ENCODE measurements around the gene PHKA2. TPM values are rescaled to one million over a fixed set of nuclear protein-coding genes. Genes with fewer than 3 reads are reported as not detected.

PHKA2 gene
- total and polyA plus RNA-seq, 2 donors (not counting 1 experiment from before 2014, with no cell fraction given), result 7.9 to 8.3 TPM

GRCh38 chrX:18945483-18945882 is 38.4 kb downstream of the PHKA2 start:
- H3K79me2 ChIP-seq (ENCODE audit: control insufficient read depth, insufficient read depth, low read length), result no peaks in the 10 kb centered on the region
- H3K4me3 ChIP-seq (replicated peaks in 1 of 4; ENCODE audit: control extremely low read depth in 1 of 4, insufficient read depth in 1 of 4, low read depth in 3 of 4, low read length in 4 of 4), result no peak overlapping the region
- no peak overlapping the region for H3K27ac ChIP-seq (ENCODE audit: insufficient read depth, low read length)
- no peaks in the 10 kb centered on the region for H3K4me1 ChIP-seq (ENCODE audit: control insufficient read depth, extremely low read depth, insufficient read depth, low read length)
- H4K20me1 ChIP-seq (ENCODE audit: control insufficient read depth, extremely low read depth, insufficient read depth, low read length), result no peaks in the 10 kb centered on the region
- H3K9ac ChIP-seq (ENCODE audit: insufficient read depth, low read length), result no peak overlapping the region
- TF ChIP-seq EZH2 (IDR thresholded peaks at IDR 0.05; ENCODE audit: low read length, missing control alignments), result no peak
- TF ChIP-seq CTCF (conservative IDR thresholded peaks at IDR 0.05 in 1 of 2, IDR thresholded peaks at IDR 0.05 in 1 of 2; ENCODE audit: low read depth in 1 of 2, low read length in 2 of 2), result no peak
- H3K36me3 ChIP-seq (ENCODE audit: control insufficient read depth, insufficient read depth, low read length), result no peaks in the 10 kb centered on the region
- H3K4me2 ChIP-seq (ENCODE audit: extremely low read depth, insufficient read depth, low read length), result no peak overlapping the region
- no peak overlapping the region for H2AFZ ChIP-seq (ENCODE audit: low read length)
- H3K9me3 ChIP-seq (ENCODE audit: control insufficient read depth, insufficient read depth, low read depth, low read length), result no peaks in the 10 kb centered on the region
- H3K27me3 ChIP-seq (ENCODE audit: control insufficient read depth, insufficient read depth, low read length), result no peaks in the 10 kb centered on the region
- no peak for DNase-seq (ENCODE audit: low read depth in 2 of 2)

GRCh38 chrX:18944482-18944881 is 39.4 kb downstream of the PHKA2 start:
- no peak overlapping the region for H3K27ac ChIP-seq (ENCODE audit: insufficient read depth, low read length)
- H3K9me3 ChIP-seq (ENCODE audit: control insufficient read depth, insufficient read depth, low read depth, low read length), result no peaks in the 10 kb centered on the region
- no peaks in the 10 kb centered on the region for H3K27me3 ChIP-seq (ENCODE audit: control insufficient read depth, insufficient read depth, low read length)
- no peaks in the 10 kb centered on the region for H3K36me3 ChIP-seq (ENCODE audit: control insufficient read depth, insufficient read depth, low read length)
- H2AFZ ChIP-seq (ENCODE audit: low read length), result no peak overlapping the region
- DNase-seq (ENCODE audit: low read depth in 2 of 2), result no peak
- no peak overlapping the region for H3K4me2 ChIP-seq (ENCODE audit: extremely low read depth, insufficient read depth, low read length)
- H4K20me1 ChIP-seq (ENCODE audit: control insufficient read depth, extremely low read depth, insufficient read depth, low read length), result no peaks in the 10 kb centered on the region
- no peak overlapping the region for H3K9ac ChIP-seq (ENCODE audit: insufficient read depth, low read length)
- H3K4me3 ChIP-seq (replicated peaks in 1 of 4; ENCODE audit: control extremely low read depth in 1 of 4, insufficient read depth in 1 of 4, low read depth in 3 of 4, low read length in 4 of 4), result no peak overlapping the region
- no peaks in the 10 kb centered on the region for H3K79me2 ChIP-seq (ENCODE audit: control insufficient read depth, insufficient read depth, low read length)
- TF ChIP-seq EZH2 (IDR thresholded peaks at IDR 0.05; ENCODE audit: low read length, missing control alignments) (no peak), CTCF (conservative IDR thresholded peaks at IDR 0.05 in 1 of 2, IDR thresholded peaks at IDR 0.05 in 1 of 2; ENCODE audit: low read depth in 1 of 2, low read length in 2 of 2) (no peak)
- no peaks in the 10 kb centered on the region for H3K4me1 ChIP-seq (ENCODE audit: control insufficient read depth, extremely low read depth, insufficient read depth, low read length)

- no peaks in the 10 kb centered on the region for H3K79me2 ChIP-seq (ENCODE audit: control insufficient read depth, insufficient read depth, low read length)
- H3K9ac ChIP-seq (ENCODE audit: insufficient read depth, low read length), result no peak overlapping the region
- no peak overlapping the region for H2AFZ ChIP-seq (ENCODE audit: low read length)
- TF ChIP-seq CTCF (conservative IDR thresholded peaks at IDR 0.05 in 1 of 2, IDR thresholded peaks at IDR 0.05 in 1 of 2; ENCODE audit: low read depth in 1 of 2, low read length in 2 of 2), result no peak
- no peak for TF ChIP-seq EZH2 (IDR thresholded peaks at IDR 0.05; ENCODE audit: low read length, missing control alignments)
- no peaks in the 10 kb centered on the region for H4K20me1 ChIP-seq (ENCODE audit: control insufficient read depth, extremely low read depth, insufficient read depth, low read length)
- DNase-seq (ENCODE audit: low read depth in 2 of 2), result no peak
- H3K4me3 ChIP-seq (replicated peaks in 1 of 4; ENCODE audit: control extremely low read depth in 1 of 4, insufficient read depth in 1 of 4, low read depth in 3 of 4, low read length in 4 of 4), result no peak overlapping the region
- no peaks in the 10 kb centered on the region for H3K36me3 ChIP-seq (ENCODE audit: control insufficient read depth, insufficient read depth, low read length)
- H3K4me2 ChIP-seq (ENCODE audit: extremely low read depth, insufficient read depth, low read length), result no peak overlapping the region
- H3K27ac ChIP-seq (ENCODE audit: insufficient read depth, low read length), result no peak overlapping the region
- no peaks in the 10 kb centered on the region for H3K27me3 ChIP-seq (ENCODE audit: control insufficient read depth, insufficient read depth, low read length)
- H3K4me1 ChIP-seq (ENCODE audit: control insufficient read depth, extremely low read depth, insufficient read depth, low read length), result no peaks in the 10 kb centered on the region
- H3K9me3 ChIP-seq (ENCODE audit: control insufficient read depth, insufficient read depth, low read depth, low read length), result no peaks in the 10 kb centered on the region
Observed at GRCh38 chrX:18941896-18942295, 42.0 kb downstream of the PHKA2 start.

All from fibroblast of lung (primary cell).